Breast epithelium (tissue), 4 donors: Measurements from ENCODE around the gene LRPPRC. TPM values are rescaled to one million over a fixed set of nuclear protein-coding genes. Genes with fewer than 3 reads are reported as not detected.

Experiments used
- DNase-seq, 2 donors: peaks; one replicate each; pipeline ENCODE4 v3.0.0-alpha.2; 2019; ENCODE audit warnings: low spot score in 2 of 2
- H3K27ac ChIP-seq, 2 donors: fragments of 200-600 bp; sonication (generic) in 1 of 2; one replicate each; pipeline ENCODE4 v1.5.1; 2016 to 2019; ENCODE audit warnings: mild to moderate bottlenecking in 1 of 2
- H3K27me3 ChIP-seq, 2 donors: fragments of 200-600 bp; sonication (generic) in 1 of 2; one replicate each; pipeline versions ENCODE4 v1.5.1 to v1.6.0; 2017 to 2019; ENCODE audit warnings: control low read depth in 1 of 2, mild to moderate bottlenecking in 1 of 2
- H3K36me3 ChIP-seq: fragments of 200-600 bp; one replicate; pipeline ENCODE4 v1.5.1; 2019
- H3K4me1 ChIP-seq, 2 donors: fragments of 200-600 bp; sonication (generic); one replicate each; pipeline ENCODE4 v1.5.1; 2016 to 2019; ENCODE audit warnings: control low read depth in 1 of 2
- H3K4me3 ChIP-seq, 3 donors: fragments of 200-600 bp; sonication (generic); 1 replicate in 2 of 3; 2 replicates in 1 of 3; pipeline ENCODE4 v1.5.1; 2016 to 2019; ENCODE audit warnings: mild to moderate bottlenecking in 3 of 3, moderate library complexity in 2 of 3
- H3K9me3 ChIP-seq, 2 donors: fragments of 200-600 bp; sonication (generic) in 1 of 2; one replicate each; pipeline ENCODE4 v1.5.1; 2016 to 2019; ENCODE audit warnings: control low read depth in 1 of 2
- CTCF ChIP-seq, 3 donors: fragments of 450-650 bp; IDR thresholded peaks; one replicate each; pipeline ENCODE4 v1.5.1; 2016 to 2017; ENCODE audit warnings: antibody characterized with exemption in 3 of 3, mild to moderate bottlenecking in 3 of 3, moderate library complexity in 3 of 3
- POLR2A ChIP-seq: fragments of 450-650 bp; IDR thresholded peaks from one replicate; pipeline ENCODE4 v1.6.1; 2016; ENCODE audit warnings: antibody characterized with exemption, mild to moderate bottlenecking, moderate library complexity
- POLR2AphosphoS5 ChIP-seq, 3 donors: sonication (generic); formaldehyde crosslinking; IDR thresholded peaks; one replicate each; pipeline ENCODE4 v1.6.1; 2017; ENCODE audit warnings: antibody characterized with exemption in 3 of 3
- intact Hi-C: fragments of 100-400 bp; cut with DNase I; formaldehyde crosslinking; loops from one replicate; pipeline ENCODE4 v1.15.1; 2023; ENCODE audit warnings: low total_unique reads
- total RNA-seq, 3 donors: library from RNA; depleted of rRNA; stranded (reverse); fragments of >200 nt; gene quantifications; one replicate each; pipeline ENCODE4 v1.1.0, GENCODE V29; 2016

Gene LRPPRC
- total RNA-seq, 3 donors from 2014 or later: 61.6 to 75.4 (median 65.1) TPM

GRCh38 chr2:43896906-43897305, 98.9 kb downstream of the LRPPRC start:
- H3K27me3 ChIP-seq: no peaks in the 10 kb centered on the region
- H3K4me3 ChIP-seq: no peak overlapping the region
- intact Hi-C loops: no loop called here
- DNase-seq: no peak
- no peaks in the 10 kb centered on the region for H3K4me1 ChIP-seq
- H3K9me3 ChIP-seq: no peaks in the 10 kb centered on the region
- TF ChIP-seq CTCF (IDR thresholded peaks at IDR 0.05): no peak
- TF ChIP-seq POLR2A: no peak
- TF ChIP-seq POLR2AphosphoS5 (IDR thresholded peaks at IDR 0.05): no peak
- H3K27ac ChIP-seq: no peak overlapping the region
- peaks cover 4% of the 10 kb centered on the region for H3K36me3 ChIP-seq

GRCh38 chr2:43894743-43895142, 101.0 kb downstream of the LRPPRC start:
- no peak for DNase-seq
- H3K4me3 ChIP-seq: no peak overlapping the region
- no peaks in the 10 kb centered on the region for H3K4me1 ChIP-seq
- TF ChIP-seq POLR2A: no peak
- TF ChIP-seq CTCF (IDR thresholded peaks at IDR 0.05): no peak
- no peak for TF ChIP-seq POLR2AphosphoS5 (IDR thresholded peaks at IDR 0.05)
- no peaks in the 10 kb centered on the region for H3K9me3 ChIP-seq
- intact Hi-C loops: no loop called here
- no peak overlapping the region for H3K27ac ChIP-seq
- H3K27me3 ChIP-seq: no peaks in the 10 kb centered on the region
- H3K36me3 ChIP-seq: peaks cover 5% of the 10 kb centered on the region

- H3K27ac ChIP-seq: no peak overlapping the region
- no peak overlapping the region for H3K4me3 ChIP-seq
- TF ChIP-seq POLR2A (no peak), POLR2AphosphoS5 (IDR thresholded peaks at IDR 0.05) (no peak), CTCF (IDR thresholded peaks at IDR 0.05) (no peak)
- H3K4me1 ChIP-seq: no peaks in the 10 kb centered on the region
- H3K27me3 ChIP-seq: no peaks in the 10 kb centered on the region
- no peaks in the 10 kb centered on the region for H3K9me3 ChIP-seq
- DNase-seq: no peak
- H3K36me3 ChIP-seq: peaks cover 5% of the 10 kb centered on the region
- intact Hi-C loops: no loop called here
Measured at GRCh38 chr2:43890855-43891254, 104.9 kb downstream of the LRPPRC start.

GRCh38 chr2:43889416-43889815, 106.4 kb downstream of the LRPPRC start:
- Histone ChIP-seq H3K27me3 (no peaks in the 10 kb centered on the region), H3K27ac (no peak overlapping the region), H3K4me1 (no peaks in the 10 kb centered on the region), H3K9me3 (no peaks in the 10 kb centered on the region), H3K36me3 (peaks cover 5% of the 10 kb centered on the region), H3K4me3 (no peak overlapping the region)
- intact Hi-C loops: no loop called here
- TF ChIP-seq CTCF (IDR thresholded peaks at IDR 0.05): no peak
- no peak for TF ChIP-seq POLR2AphosphoS5 (IDR thresholded peaks at IDR 0.05)
- TF ChIP-seq POLR2A: no peak
- no peak for DNase-seq

- H3K36me3 ChIP-seq: peaks cover 3% of the 10 kb centered on the region
- H3K27me3 ChIP-seq: no peaks in the 10 kb centered on the region
- no peak overlapping the region for H3K27ac ChIP-seq
- H3K4me3 ChIP-seq: no peak overlapping the region
- no peaks in the 10 kb centered on the region for H3K4me1 ChIP-seq
- intact Hi-C loops: no loop called here
- H3K9me3 ChIP-seq: no peaks in the 10 kb centered on the region
- no peak for TF ChIP-seq POLR2AphosphoS5 (IDR thresholded peaks at IDR 0.05)
- TF ChIP-seq POLR2A: no peak
- no peak for TF ChIP-seq CTCF (IDR thresholded peaks at IDR 0.05)
- no peak for DNase-seq
Measured at GRCh38 chr2:43887176-43887575, 108.6 kb downstream of the LRPPRC start.
